AG09309 (cell line): Measurements from ENCODE around the gene ZNF672.

Experiments used
- DNase-seq: peaks from one replicate; pipeline ENCODE4 v3.0.0-alpha.2; 2010; ENCODE audit warnings: low read depth
- H3K4me3 ChIP-seq: 2 replicates; pipeline ENCODE4 v1.5.1; 2011; ENCODE audit warnings: mild to moderate bottlenecking, low read depth, low read length, moderate library complexity; ENCODE audit not compliant: control insufficient read depth
- CTCF ChIP-seq: IDR thresholded peaks from 2 replicates; pipeline ENCODE4 v1.5.1; 2011; ENCODE audit warnings: mild to moderate bottlenecking, low read depth, low read length, inconsistent platforms; ENCODE audit not compliant: insufficient read depth, control insufficient read depth; ENCODE audit errors: missing control alignments

The ZNF672 gene

GRCh38 chr1:248890549-248891498 lies 52.8 kb downstream of the ZNF672 start:
- no peak for TF ChIP-seq CTCF
- DNase-seq, result no peak
- H3K4me3 ChIP-seq, result no peak overlapping the region

GRCh38 chr1:248891758-248892157 lies 53.7 kb downstream of the ZNF672 start:
- no peak overlapping the region for H3K4me3 ChIP-seq
- no peak for DNase-seq
- no peak for TF ChIP-seq CTCF

GRCh38 chr1:248892590-248892989 lies 54.6 kb downstream of the ZNF672 start:
- no peak for DNase-seq
- TF ChIP-seq CTCF, result no peak
- no peak overlapping the region for H3K4me3 ChIP-seq

- H3K4me3 ChIP-seq, result no peak overlapping the region
- no peak for TF ChIP-seq CTCF
- no peak for DNase-seq
Measured at GRCh38 chr1:248894837-248895236, 56.8 kb downstream of the ZNF672 start.

- DNase-seq, result no peak
- no peak overlapping the region for H3K4me3 ChIP-seq
- TF ChIP-seq CTCF, result no peak
Measured at GRCh38 chr1:248897412-248898337, 59.7 kb downstream of the ZNF672 start.
